IMR-90 (cell line): ENCODE results near the gene SLC16A8. TPM values are rescaled to one million over a fixed set of nuclear protein-coding genes. Genes with fewer than 3 reads are reported as not detected.

Experiments used
- ATAC-seq: fragments of 200-7000 bp; cut with Tn5 transposase; 2 replicates; pipeline ENCODE4 v1.9.1; 2020; ENCODE audit warnings: low read depth, mild to moderate bottlenecking, moderate library complexity
- BruUV-seq: library from RNA; stranded (reverse); fragments of 400-500 nt; replicated peaks from 2 replicates; lab custom pipeline; 2021; lab: Mats Ljungman, UMichigan
- CTCF ChIA-PET: fragments of 300-600 bp; formaldehyde crosslinking; extraction: SDS; loops from one replicate; lab custom pipeline; 2021; ENCODE audit warnings: antibody characterized with exemption; lab: Yijun Ruan, JAX
- POLR2A ChIA-PET: fragments of 300-600 bp; sonication (Branson Sonifier 250); formaldehyde crosslinking; loops from one replicate; lab custom pipeline; 2022; ENCODE audit warnings: antibody characterized with exemption; ENCODE audit not compliant: unreplicated experiment; lab: Charles Lee
- DNase-seq: peaks from one replicate; pipeline ENCODE4 v3.0.0; 2013
- H2AFZ ChIP-seq: replicated peaks from 2 replicates; pipeline ENCODE3; 2013; ENCODE audit warnings: low read length, mild to moderate bottlenecking; ENCODE audit not compliant: poor library complexity
- H2AK5ac ChIP-seq: 2 replicates; pipeline ENCODE4 v1.6.1; 2013; ENCODE audit warnings: low read depth, low read length, inconsistent platforms
- H2AK9ac ChIP-seq: replicated peaks from 2 replicates; pipeline ENCODE3; 2013; ENCODE audit warnings: mild to moderate bottlenecking, low read depth, low read length, moderate library complexity; ENCODE audit not compliant: poor library complexity
- H2BK120ac ChIP-seq: 2 replicates; pipeline ENCODE4 v1.6.1; 2013; ENCODE audit warnings: low read depth, low read length, inconsistent platforms
- H2BK15ac ChIP-seq: 3 replicates; pipeline ENCODE4 v1.6.1; 2013; ENCODE audit warnings: low read depth, low read length, inconsistent platforms
- H2BK20ac ChIP-seq: 2 replicates; pipeline ENCODE4 v1.6.1; 2013; ENCODE audit warnings: low read depth, mild to moderate bottlenecking, inconsistent platforms, low read length, moderate library complexity
- H2BK5ac ChIP-seq: 2 replicates; pipeline ENCODE4 v1.6.1; 2013; ENCODE audit warnings: mild to moderate bottlenecking, low read depth, low read length, inconsistent platforms; ENCODE audit not compliant: poor library complexity, severe bottlenecking
- H3K14ac ChIP-seq: replicated peaks from 2 replicates; pipeline ENCODE4 v1.6.1; 2013; ENCODE audit warnings: low read depth, low read length, inconsistent platforms
- H3K18ac ChIP-seq: 2 replicates; pipeline ENCODE4 v1.6.1; 2013; ENCODE audit warnings: low read depth, low read length, control low read depth
- H3K23ac ChIP-seq: 2 replicates; pipeline ENCODE4 v1.6.1; 2013; ENCODE audit warnings: low read depth, low read length, inconsistent platforms
- H3K27ac ChIP-seq: 2 replicates; pipeline ENCODE4 v1.5.1; 2013; ENCODE audit warnings: mild to moderate bottlenecking, control low read depth, low read length; ENCODE audit not compliant: insufficient read depth
- H3K27me3 ChIP-seq: 2 replicates; pipeline ENCODE4 v1.6.1; 2013; ENCODE audit warnings: low read length; ENCODE audit not compliant: control insufficient read depth, insufficient read depth
- H3K36me3 ChIP-seq: 2 replicates; pipeline ENCODE4 v1.6.1; 2013; ENCODE audit warnings: low read length, mixed read lengths; ENCODE audit not compliant: control insufficient read depth, insufficient read depth
- H3K4ac ChIP-seq: 2 replicates; pipeline ENCODE4 v1.6.1; 2013; ENCODE audit warnings: low read depth, low read length, inconsistent platforms
- H3K4me1 ChIP-seq: 2 replicates; pipeline ENCODE4 v1.6.1; 2013; ENCODE audit warnings: low read length, mixed read lengths; ENCODE audit not compliant: control insufficient read depth, insufficient read depth
- H3K4me2 ChIP-seq: 2 replicates; pipeline ENCODE4 v1.6.1; 2013; ENCODE audit warnings: low read depth, mild to moderate bottlenecking, control low read depth, low read length, moderate library complexity
- H3K4me3 ChIP-seq: 2 replicates; pipeline ENCODE4 v1.5.1; 2013; ENCODE audit warnings: low read depth, mild to moderate bottlenecking, control low read depth, low read length, moderate library complexity; ENCODE audit not compliant: insufficient read depth
- H3K56ac ChIP-seq: 2 replicates; pipeline ENCODE4 v1.6.1; 2013; ENCODE audit warnings: low read length, inconsistent platforms; ENCODE audit not compliant: insufficient read depth; ENCODE audit errors: extremely low read depth
- H3K79me1 ChIP-seq, 2 experiments: 2 replicates each; pipeline ENCODE4 v1.6.1; 2013; ENCODE audit warnings: low read length in 2 of 2, inconsistent platforms in 1 of 2, low read depth in 1 of 2
- H3K9ac ChIP-seq: 2 replicates; pipeline ENCODE4 v1.6.1; 2013; ENCODE audit warnings: low read depth, low read length, control low read depth
- H3K9me1 ChIP-seq: 2 replicates; pipeline ENCODE4 v1.6.1; 2013; ENCODE audit warnings: low read length, inconsistent platforms; ENCODE audit not compliant: insufficient read depth
- H3K9me3 ChIP-seq: 2 replicates; pipeline ENCODE4 v1.6.1; 2013; ENCODE audit warnings: low read length; ENCODE audit not compliant: control insufficient read depth, insufficient read depth
- H4K20me1 ChIP-seq: 2 replicates; pipeline ENCODE4 v1.6.1; 2013; ENCODE audit warnings: low read length, inconsistent platforms; ENCODE audit not compliant: insufficient read depth
- H4K5ac ChIP-seq: 2 replicates; pipeline ENCODE4 v1.6.1; 2013; ENCODE audit warnings: mild to moderate bottlenecking, low read depth, low read length, control low read depth
- H4K8ac ChIP-seq, 2 experiments: 2 replicates each; pipeline ENCODE4 v1.6.1; 2013; ENCODE audit warnings: low read depth in 2 of 2, low read length in 2 of 2, control low read depth in 1 of 2, inconsistent platforms in 1 of 2
- H4K91ac ChIP-seq: 2 replicates; pipeline ENCODE4 v1.6.1; 2013; ENCODE audit warnings: low read depth, low read length, inconsistent platforms; ENCODE audit not compliant: insufficient read depth
- BHLHE40 ChIP-seq: fragments of 150-350 bp; IDR thresholded peaks from 2 replicates; pipeline ENCODE4 v1.6.1; 2016; ENCODE audit warnings: mild to moderate bottlenecking, low read depth, low read length
- CEBPB ChIP-seq: IDR thresholded peaks from 2 replicates; pipeline ENCODE4 v1.6.1; 2012; ENCODE audit warnings: low read depth, low read length, improper control_type of control experiment
- CHD1 ChIP-seq: IDR thresholded peaks from 2 replicates; pipeline ENCODE4 v1.6.1; 2012; ENCODE audit warnings: low read depth, low read length, improper control_type of control experiment
- FOS ChIP-seq: fragments of 150-350 bp; IDR thresholded peaks from 2 replicates; pipeline ENCODE4 v1.6.1; 2016; ENCODE audit warnings: low read depth, low read length
- MAFK ChIP-seq: IDR thresholded peaks from 2 replicates; pipeline ENCODE4 v1.6.1; 2012; ENCODE audit warnings: low read depth, low read length, improper control_type of control experiment
- MAZ ChIP-seq: IDR thresholded peaks from 2 replicates; pipeline ENCODE4 v1.6.1; 2012; ENCODE audit warnings: low read depth, mild to moderate bottlenecking, low read length, improper control_type of control experiment, moderate library complexity, borderline replicate concordance
- MXI1 ChIP-seq: IDR thresholded peaks from 2 replicates; pipeline ENCODE4 v1.6.1; 2012; ENCODE audit warnings: low read depth, mild to moderate bottlenecking, low read length, moderate library complexity, borderline replicate concordance
- NFE2L2 ChIP-seq: fragments of 150-350 bp; IDR thresholded peaks from 2 replicates; pipeline ENCODE4 v1.6.1; 2016; ENCODE audit warnings: low read depth, mild to moderate bottlenecking, low read length
- POLR2A ChIP-seq: IDR thresholded peaks from 2 replicates; pipeline ENCODE4 v1.6.1; 2012; ENCODE audit warnings: mild to moderate bottlenecking, low read depth, low read length
- RAD21 ChIP-seq: IDR thresholded peaks from 2 replicates; pipeline ENCODE4 v1.6.1; 2012; ENCODE audit warnings: low read length, improper control_type of control experiment
- RCOR1 ChIP-seq: IDR thresholded peaks from 2 replicates; pipeline ENCODE4 v1.6.1; 2012; ENCODE audit warnings: mild to moderate bottlenecking, low read length, improper control_type of control experiment; ENCODE audit not compliant: insufficient replicate concordance
- RFX5 ChIP-seq: IDR thresholded peaks from 2 replicates; pipeline ENCODE4 v1.8.0; 2012; ENCODE audit warnings: low read depth, mild to moderate bottlenecking, low read length, moderate library complexity
- SMC3 ChIP-seq: fragments of 150-350 bp; IDR thresholded peaks from 2 replicates; pipeline ENCODE4 v1.6.1; 2016; ENCODE audit warnings: low read depth, mild to moderate bottlenecking, antibody characterized with exemption, low read length, moderate library complexity
- WGBS, 2 experiments: methylation state at CpG; one replicate each; pipeline versions ENCODE4 v1.1.5 to v1.1.7; 2013; ENCODE audit warnings: missing lambda C conversion rate in 2 of 2; ENCODE audit not compliant: insufficient read length in 1 of 2; ENCODE audit errors: extremely low coverage in 2 of 2; 5-methylcytosine and 5-hydroxymethylcytosine counted together
- dilution Hi-C: fragments of 300-500 bp; cut with HindIII; formaldehyde crosslinking; loops from one replicate; pipeline ENCODE4 v1.14.3; 2018; ENCODE audit warnings: low sequenced_read_pairs; ENCODE audit not compliant: unreplicated experiment
- in situ Hi-C: fragments of 300-500 bp; cut with MboI; formaldehyde crosslinking; loops from 3 replicates; pipeline ENCODE4 v1.14.3; 2019; ENCODE audit warnings: low sequenced_read_pairs, inconsistent platforms, mixed read lengths
- intact Hi-C: fragments of 100-400 bp; cut with micrococcal nuclease; formaldehyde crosslinking; loops from 2 replicates; pipeline ENCODE4 v1.10.0; 2022
- polyA plus RNA-seq, 3 experiments: library from polyadenylated mRNA; depleted of rRNA; stranded (reverse); fragments of >200 nt; gene quantifications; 2 replicates each; pipeline ENCODE4 v1.2.3, GENCODE V29; 2012; ENCODE audit warnings: low replicate concordance in 1 of 3
- total RNA-seq: library from RNA; depleted of rRNA; stranded (reverse); fragments of >200 nt; gene quantifications from 2 replicates; pipeline ENCODE4 v1.2.3, GENCODE V29; 2012
- TF ChIP-seq, protein P1 (sequence below): fragments of 150-350 bp; IDR thresholded peaks from 2 replicates; pipeline ENCODE4 v1.6.1; 2016; ENCODE audit warnings: low read depth, mild to moderate bottlenecking, low read length, moderate library complexity, borderline replicate concordance
- TF ChIP-seq, protein P2 (sequence below): fragments of 150-350 bp; IDR thresholded peaks from 2 replicates; pipeline ENCODE4 v1.6.1; 2017; ENCODE audit warnings: mild to moderate bottlenecking, antibody characterized with exemption, low read length, low read depth

SLC16A8 gene
- total and polyA plus RNA-seq, 2 of the 4 experiments (the other 2 are of a cell fraction), result not detected

DNA sequence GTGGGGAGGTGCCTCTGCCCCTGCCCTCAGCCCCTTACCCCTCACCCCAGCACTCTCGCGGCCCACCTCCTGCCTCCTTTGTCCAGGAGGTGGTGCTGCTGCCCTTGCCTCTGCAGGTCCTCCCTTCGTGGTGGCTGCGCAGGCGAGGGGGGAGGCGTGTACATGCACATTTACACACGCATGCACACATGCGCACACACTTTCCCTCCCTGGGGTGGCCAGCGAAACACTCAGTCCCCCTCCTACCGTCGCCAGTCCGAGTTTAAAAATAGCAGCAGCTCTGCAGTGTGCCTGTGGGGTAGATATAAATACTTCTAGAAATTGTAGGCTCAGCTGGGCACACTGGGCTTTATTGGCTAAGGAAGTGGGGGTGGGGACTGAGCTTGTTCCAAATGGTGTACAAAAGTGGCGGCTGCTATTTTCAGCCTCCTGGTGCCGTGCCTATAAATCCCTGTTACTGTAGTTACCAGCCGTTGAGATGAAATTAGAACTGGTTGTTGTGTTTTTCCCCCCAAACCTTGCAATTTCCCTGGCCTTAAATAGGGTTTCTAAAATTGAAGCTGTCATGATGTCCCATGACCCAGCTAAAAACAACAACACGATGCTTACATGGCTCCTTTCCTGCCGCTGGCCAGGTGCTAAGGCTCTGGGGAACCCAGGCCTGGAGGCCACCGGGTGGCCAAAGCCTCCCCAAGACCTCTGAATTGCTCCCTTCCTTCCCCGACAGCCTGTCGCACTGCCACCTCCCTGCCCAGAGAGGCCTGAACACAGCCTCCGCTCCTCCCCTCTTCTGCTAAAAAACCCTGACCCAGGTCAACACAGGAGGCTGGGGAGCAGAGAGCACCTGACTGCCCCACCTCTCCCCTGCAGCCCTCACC lies 14.4 kb downstream of the SLC16A8 start:
- Histone ChIP-seq H3K36me3 (peaks cover 24% of the 10 kb centered on the region), H3K4me3 (no peak overlapping the region), H2BK5ac (no peak overlapping the region), H3K14ac (no peak overlapping the region), H3K23ac (no peak overlapping the region), H2AK5ac (no peak overlapping the region), H4K91ac (no peak overlapping the region), H3K9me1 (no peaks in the 10 kb centered on the region), H2BK120ac (no peak overlapping the region), H3K9me3 (no peaks in the 10 kb centered on the region), H2BK20ac (no peak overlapping the region), H2AFZ (no peak overlapping the region), H3K4me2 (no peak overlapping the region), H2BK15ac (no peak overlapping the region), H3K27ac (no peak overlapping the region), H4K8ac (no peak overlapping the region), H4K5ac (no peak overlapping the region), H3K56ac (no peak overlapping the region), H2AK9ac (no peak overlapping the region), H3K18ac (no peak overlapping the region), H3K79me1 (no peaks in the 10 kb centered on the region), H3K27me3 (no peaks in the 10 kb centered on the region), H4K20me1 (no peaks in the 10 kb centered on the region), H3K4me1 (no peaks in the 10 kb centered on the region), H3K4ac (no peak overlapping the region), H3K9ac (no peak overlapping the region)
- ATAC-seq (peak; percentile 59; the same call in 1 of the 2 replicates), DNase-seq (peak; percentile 29)
- ChIA-PET POLR2A (no interaction called here), CTCF (interaction anchor here (0.6 to 1.4 kb wide), 4 partner anchors 10 to 507 kb away, joined by 3 to 4 read pairs (median 3); no protein-coding TSS in a partner anchor)
- WGBS, 2 experiments, result 80% methylated on average over 8 of the region's 21 CpGs; no CpG with 5 or more reads in 1 of the 2 experiments
- in situ Hi-C loops (no loop called here), intact Hi-C loops (loop anchor here (5.0 kb wide), 1 partner anchor 283 kb away; no protein-coding TSS in a partner anchor), dilution Hi-C loops (no loop called here)
- no TSS peak for BruUV-seq
- TF ChIP-seq CHD1 (no peak), RFX5 (no peak), RAD21 (peak; percentile 68), BHLHE40 (no peak), MAFK (no peak), MXI1 (no peak), FOS (no peak), RCOR1 (no peak), SMC3 (peak; percentile 46), NFE2L2 (no peak), POLR2A (no peak), MAZ (no peak), CEBPB (no peak)
- TF ChIP-seq, protein P1, sequence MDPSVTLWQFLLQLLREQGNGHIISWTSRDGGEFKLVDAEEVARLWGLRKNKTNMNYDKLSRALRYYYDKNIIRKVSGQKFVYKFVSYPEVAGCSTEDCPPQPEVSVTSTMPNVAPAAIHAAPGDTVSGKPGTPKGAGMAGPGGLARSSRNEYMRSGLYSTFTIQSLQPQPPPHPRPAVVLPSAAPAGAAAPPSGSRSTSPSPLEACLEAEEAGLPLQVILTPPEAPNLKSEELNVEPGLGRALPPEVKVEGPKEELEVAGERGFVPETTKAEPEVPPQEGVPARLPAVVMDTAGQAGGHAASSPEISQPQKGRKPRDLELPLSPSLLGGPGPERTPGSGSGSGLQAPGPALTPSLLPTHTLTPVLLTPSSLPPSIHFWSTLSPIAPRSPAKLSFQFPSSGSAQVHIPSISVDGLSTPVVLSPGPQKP, result no peak
- TF ChIP-seq, protein P2, sequence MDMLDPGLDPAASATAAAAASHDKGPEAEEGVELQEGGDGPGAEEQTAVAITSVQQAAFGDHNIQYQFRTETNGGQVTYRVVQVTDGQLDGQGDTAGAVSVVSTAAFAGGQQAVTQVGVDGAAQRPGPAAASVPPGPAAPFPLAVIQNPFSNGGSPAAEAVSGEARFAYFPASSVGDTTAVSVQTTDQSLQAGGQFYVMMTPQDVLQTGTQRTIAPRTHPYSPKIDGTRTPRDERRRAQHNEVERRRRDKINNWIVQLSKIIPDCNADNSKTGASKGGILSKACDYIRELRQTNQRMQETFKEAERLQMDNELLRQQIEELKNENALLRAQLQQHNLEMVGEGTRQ, result no peak
